OCI-LY7 (cell line): ENCODE data around the gene RAMP1.

Source experiments
- EZH2phosphoT487 ChIP-seq: fragments of 200-600 bp; sonication (generic); IDR thresholded peaks from 2 replicates; pipeline ENCODE4 v1.6.1; 2018; ENCODE audit warnings: low read depth, borderline replicate concordance, mild to moderate bottlenecking, mixed run types, antibody characterized with exemption, low read length, moderate library complexity, mixed read lengths
- TF ChIP-seq, protein P1 (sequence below): fragments of 200-600 bp; sonication (generic); conservative IDR thresholded peaks from 2 replicates; pipeline ENCODE4 v1.5.1; 2014; ENCODE audit warnings: mild to moderate bottlenecking, antibody characterized with exemption, low read length, moderate library complexity, mixed read lengths

GRCh38 chr2:237868631-237869342 lies 9.4 kb downstream of the RAMP1 start:
- TF ChIP-seq, protein P1, sequence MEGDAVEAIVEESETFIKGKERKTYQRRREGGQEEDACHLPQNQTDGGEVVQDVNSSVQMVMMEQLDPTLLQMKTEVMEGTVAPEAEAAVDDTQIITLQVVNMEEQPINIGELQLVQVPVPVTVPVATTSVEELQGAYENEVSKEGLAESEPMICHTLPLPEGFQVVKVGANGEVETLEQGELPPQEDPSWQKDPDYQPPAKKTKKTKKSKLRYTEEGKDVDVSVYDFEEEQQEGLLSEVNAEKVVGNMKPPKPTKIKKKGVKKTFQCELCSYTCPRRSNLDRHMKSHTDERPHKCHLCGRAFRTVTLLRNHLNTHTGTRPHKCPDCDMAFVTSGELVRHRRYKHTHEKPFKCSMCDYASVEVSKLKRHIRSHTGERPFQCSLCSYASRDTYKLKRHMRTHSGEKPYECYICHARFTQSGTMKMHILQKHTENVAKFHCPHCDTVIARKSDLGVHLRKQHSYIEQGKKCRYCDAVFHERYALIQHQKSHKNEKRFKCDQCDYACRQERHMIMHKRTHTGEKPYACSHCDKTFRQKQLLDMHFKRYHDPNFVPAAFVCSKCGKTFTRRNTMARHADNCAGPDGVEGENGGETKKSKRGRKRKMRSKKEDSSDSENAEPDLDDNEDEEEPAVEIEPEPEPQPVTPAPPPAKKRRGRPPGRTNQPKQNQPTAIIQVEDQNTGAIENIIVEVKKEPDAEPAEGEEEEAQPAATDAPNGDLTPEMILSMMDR, result no peak
- no peak for TF ChIP-seq EZH2phosphoT487
